GM13976 (cell line): ENCODE data around the gene RAB42.

Source experiments
- DNase-seq: peaks from one replicate; pipeline ENCODE4 v3.0.0; 2012; ENCODE audit warnings: low spot score
- CTCF ChIP-seq: IDR thresholded peaks from 2 replicates; pipeline ENCODE4 v1.5.1; 2012; ENCODE audit warnings: borderline replicate concordance, mild to moderate bottlenecking; ENCODE audit not compliant: insufficient read depth; ENCODE audit errors: extremely low read depth, missing control alignments, control extremely low read depth
- in situ Hi-C: fragments of 300-500 bp; cut with MboI; formaldehyde crosslinking; loops from one replicate; pipeline ENCODE4 v1.12.0; 2022; ENCODE audit warnings: low sequenced_read_pairs, mixed read lengths, inconsistent platforms; ENCODE audit not compliant: unreplicated experiment

The RAB42 gene

GRCh38 chr1:28602536-28603439, 10.7 kb downstream of the RAB42 start:
- in situ Hi-C loops, result loop anchor here (5.0 kb wide), 1 partner anchor 85 kb away; no protein-coding TSS in a partner anchor
- DNase-seq, result peak; percentile 60
- peak; percentile 58 for TF ChIP-seq CTCF

GRCh38 chr1:28604411-28604810, 12.3 kb downstream of the RAB42 start:
- no peak for DNase-seq
- in situ Hi-C loops, result loop anchor here (5.0 kb wide), 1 partner anchor 87 kb away; no protein-coding TSS in a partner anchor
- no peak for TF ChIP-seq CTCF

- no peak for TF ChIP-seq CTCF
- in situ Hi-C loops, result loop anchor here (5.0 kb wide), 1 partner anchor 88 kb away; no protein-coding TSS in a partner anchor
- DNase-seq, result no peak
These were observed 12.9 kb downstream of the RAB42 start for GRCh38 chr1:28604962-28605361.

- in situ Hi-C loops, result no loop called here
- TF ChIP-seq CTCF, result no peak
- DNase-seq, result no peak
These were observed 14.7 kb downstream of the RAB42 start for GRCh38 chr1:28606771-28607170.

- no peak for TF ChIP-seq CTCF
- no peak for DNase-seq
- in situ Hi-C loops, result loop anchor here (10.0 kb wide), 1 partner anchor 208 kb away; no protein-coding TSS in a partner anchor
These were observed 21.1 kb downstream of the RAB42 start for GRCh38 chr1:28613175-28613574.

- TF ChIP-seq CTCF, result no peak
- DNase-seq, result peak; percentile 46
- in situ Hi-C loops, result no loop called here
These were observed 39.6 kb downstream of the RAB42 start for GRCh38 chr1:28631713-28632112.

GRCh38 chr1:28632560-28632959, 40.5 kb downstream of the RAB42 start:
- DNase-seq, result no peak
- in situ Hi-C loops, result no loop called here
- TF ChIP-seq CTCF, result no peak
